SW480 (cell line): ENCODE results near the gene MBD1.
"Not testable (repeated sequence)": the region's sequence is repeated elsewhere in the genome, so short reads cannot be mapped to it uniquely, and the experiment has no call there.

Experiments used
- DNase-seq: peaks from one replicate; pipeline ENCODE4 v3.0.0-alpha.2; 2016; ENCODE audit warnings: low spot score

The MBD1 gene

DNA sequence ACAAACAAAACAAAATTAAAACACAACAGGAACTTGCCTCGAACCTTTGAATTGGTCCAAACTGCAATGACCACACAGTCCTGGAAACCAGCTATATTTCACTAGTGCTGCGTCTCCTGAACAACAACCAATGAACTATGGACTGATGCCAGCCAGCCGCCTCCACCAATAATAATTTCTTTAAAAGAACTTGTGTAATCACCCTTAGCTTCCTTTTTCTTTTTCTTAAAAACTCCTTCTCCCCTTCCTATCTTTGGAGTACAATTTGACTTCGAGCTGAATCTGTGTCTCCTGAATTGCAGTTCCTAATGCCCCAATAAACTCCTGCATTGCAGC is 7.8 kb upstream of the MBD1 start:
- DNase-seq: no peak

DNA sequence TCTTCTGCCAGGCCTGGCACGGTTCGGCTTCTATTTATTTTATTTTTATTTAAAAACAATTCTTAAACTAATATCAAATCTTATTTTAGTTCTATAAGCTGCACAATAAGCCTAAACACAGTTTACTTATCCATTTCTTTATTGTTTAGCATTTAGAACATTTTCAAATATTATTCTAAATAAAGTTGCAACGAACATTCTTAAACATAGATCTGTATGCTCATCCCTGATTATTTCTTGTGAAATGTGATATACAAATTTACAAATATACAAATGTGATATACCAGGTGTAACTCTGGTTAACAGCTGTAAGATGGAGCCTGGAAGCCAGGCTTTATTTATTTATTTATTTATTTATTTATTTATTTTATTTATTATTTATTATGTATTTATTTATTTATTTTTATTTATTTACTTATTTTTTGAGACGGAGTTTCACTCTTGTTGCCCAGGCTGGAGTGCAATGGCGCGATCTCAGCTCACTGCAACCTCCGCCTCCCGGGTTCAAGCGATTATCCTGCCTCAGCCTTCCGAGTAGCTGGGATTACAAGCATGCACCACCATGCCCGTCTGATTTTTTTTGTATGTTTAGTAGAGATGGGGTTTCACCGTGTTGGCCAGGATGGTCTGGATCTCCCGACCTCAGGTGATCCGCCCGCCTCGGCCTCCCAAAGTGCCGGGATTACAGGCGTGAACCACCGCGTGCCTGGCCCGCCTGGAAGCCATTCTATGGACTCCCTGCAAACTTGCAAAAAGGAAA is 7.2 kb upstream of the MBD1 start:
- not testable (repeated sequence) for DNase-seq

DNA sequence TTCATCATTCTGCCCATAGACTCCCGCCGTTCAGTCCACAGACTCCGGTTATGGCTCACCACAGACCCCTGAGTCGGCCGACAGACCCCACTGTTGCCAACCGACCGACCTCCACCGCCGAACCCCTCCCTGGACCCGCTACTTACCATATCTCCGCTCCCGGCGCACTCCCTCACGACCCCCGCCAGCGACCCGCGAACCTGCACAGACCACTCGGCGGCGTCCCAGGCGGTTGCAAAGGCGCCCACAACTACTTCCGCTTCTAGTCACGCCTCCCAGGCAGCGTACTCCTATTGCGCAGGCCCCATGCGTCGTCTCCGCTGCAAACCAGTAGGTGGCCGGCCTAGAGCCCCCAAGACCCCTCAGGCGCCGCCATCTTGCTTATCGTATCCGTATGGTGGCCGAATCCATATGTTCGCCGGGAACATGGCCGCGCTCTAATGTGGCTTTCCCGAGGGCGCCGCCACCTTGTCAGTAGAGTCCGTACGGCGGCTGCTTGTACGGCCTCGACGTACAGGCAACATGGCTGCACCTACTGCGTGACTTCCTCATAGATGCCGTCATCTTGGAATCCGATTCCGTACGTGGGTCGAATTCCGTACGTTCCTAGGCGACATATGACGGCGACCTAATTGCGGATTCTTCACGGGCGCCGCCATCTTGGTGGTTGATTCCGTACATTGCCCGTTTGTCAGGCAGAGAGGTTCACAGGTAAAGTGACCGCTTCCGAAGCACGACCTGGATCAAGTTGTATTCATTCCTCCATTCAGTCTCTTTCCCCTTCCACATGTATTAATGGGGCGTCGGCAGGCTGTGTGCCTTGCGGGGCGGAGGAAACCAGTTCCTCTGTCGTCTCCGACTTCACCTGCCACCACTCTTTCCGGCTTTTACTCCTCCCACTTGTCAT is 6.4 kb upstream of the MBD1 start, which contains the start of gene CXXC1:
TSS of gene CXXC1 (minus strand) at position 252 of the 907 bp plus-strand sequence. CDS start at position 149, 103 bp downstream.
- peak; percentile 94 for DNase-seq

DNA sequence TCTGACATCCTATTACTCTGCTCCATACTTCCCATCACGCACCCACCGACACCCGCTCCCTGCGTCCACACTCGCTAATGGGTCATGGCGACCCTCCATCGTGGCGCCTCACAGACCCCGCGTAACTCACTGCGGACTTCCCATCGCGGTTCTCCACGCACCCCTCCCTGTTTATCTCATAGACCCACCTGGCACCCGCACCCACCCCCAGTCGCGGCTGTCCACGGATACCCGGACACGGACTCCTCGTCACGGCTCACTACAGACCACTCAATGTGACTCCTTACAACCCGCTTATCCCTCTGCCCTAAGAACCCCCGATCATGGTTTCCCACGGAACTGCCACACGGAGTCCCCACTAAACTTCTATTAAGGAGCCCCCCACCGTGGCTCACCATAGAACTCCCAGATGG is 5.7 kb upstream of the MBD1 start:
- no peak for DNase-seq

DNA sequence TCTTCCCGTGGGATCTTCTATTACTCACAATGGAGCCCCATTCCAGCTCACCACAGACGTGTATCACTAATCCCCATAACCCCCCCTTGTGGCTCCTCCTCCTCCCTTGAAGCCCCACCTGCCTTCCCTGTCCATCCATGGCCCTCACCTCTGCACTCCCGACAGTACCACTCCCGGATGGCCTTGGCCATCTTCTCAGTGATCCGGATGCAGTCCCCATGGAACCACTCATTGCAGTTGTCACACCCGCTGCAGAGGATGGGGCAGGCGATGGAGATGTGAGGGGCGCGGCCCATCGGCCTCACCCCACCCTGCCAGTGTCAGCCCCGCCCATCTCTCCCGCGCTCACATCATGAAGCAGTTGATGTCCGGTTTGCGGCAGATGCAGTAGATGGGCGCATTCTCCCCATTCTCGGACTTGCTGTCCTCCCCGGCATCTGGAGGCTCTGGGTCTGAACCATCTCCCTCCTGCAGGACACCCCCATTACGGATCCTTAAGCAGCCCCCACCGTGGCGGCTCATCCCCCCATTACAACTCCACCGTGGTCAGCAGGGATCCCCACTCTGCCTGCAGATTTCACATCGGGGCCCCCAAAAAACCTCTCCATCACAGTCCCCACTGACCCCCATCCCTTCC is 5.2 kb upstream of the MBD1 start:
- peak; percentile 37 for DNase-seq

DNA sequence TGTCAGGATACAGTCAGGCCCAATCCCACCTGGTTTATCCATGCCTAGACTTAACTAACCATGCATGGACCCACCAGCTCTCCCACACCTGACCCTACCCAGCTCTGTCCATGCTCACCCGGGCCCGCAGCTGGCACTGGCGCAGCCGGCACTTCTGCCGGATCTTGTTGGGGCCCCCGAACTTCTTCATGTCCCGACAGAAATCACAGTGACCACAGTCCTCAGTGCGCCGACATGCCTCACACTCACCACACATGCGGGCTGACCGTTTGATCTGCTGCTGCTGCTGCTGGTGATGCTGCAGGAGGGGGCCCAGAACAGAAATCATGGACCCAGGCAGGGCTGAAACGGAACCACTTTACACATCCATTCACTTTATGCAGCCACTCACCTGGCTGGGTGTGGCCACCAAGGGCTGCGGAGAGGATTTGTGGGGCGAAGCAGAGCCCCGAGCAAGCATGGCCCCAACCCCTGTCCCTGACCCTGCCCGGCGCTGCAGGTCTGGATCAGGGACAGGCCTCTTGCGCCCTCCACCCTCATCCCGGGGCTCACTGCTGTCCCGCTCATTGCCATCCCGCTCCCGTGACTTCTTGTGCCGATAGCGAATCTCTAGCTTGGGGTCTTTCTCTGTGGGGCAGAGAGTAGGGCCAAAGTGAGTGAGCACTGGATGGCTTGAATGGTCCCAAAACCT is 4.5 kb upstream of the MBD1 start:
- DNase-seq: no peak

DNA sequence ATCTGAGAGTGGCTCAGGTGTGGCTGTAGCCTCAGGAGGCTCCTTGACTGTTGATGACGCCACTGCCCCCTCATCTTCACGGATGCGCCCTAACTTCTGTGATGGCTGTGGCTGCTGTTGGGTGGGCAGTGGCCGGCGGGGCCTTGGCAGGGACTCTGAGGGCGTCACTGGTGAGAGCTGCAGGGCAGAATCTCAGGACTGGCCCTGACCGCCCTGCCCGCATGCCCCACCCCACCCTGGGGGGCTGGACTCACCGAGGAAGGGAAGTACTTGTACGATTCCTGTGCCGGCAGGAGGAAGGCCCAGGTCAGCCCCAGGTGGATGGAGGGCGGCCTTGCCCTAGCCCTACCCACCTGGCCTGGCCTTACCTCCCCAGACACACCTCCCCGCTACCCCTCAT is 3.7 kb upstream of the MBD1 start:
- no peak for DNase-seq

DNA sequence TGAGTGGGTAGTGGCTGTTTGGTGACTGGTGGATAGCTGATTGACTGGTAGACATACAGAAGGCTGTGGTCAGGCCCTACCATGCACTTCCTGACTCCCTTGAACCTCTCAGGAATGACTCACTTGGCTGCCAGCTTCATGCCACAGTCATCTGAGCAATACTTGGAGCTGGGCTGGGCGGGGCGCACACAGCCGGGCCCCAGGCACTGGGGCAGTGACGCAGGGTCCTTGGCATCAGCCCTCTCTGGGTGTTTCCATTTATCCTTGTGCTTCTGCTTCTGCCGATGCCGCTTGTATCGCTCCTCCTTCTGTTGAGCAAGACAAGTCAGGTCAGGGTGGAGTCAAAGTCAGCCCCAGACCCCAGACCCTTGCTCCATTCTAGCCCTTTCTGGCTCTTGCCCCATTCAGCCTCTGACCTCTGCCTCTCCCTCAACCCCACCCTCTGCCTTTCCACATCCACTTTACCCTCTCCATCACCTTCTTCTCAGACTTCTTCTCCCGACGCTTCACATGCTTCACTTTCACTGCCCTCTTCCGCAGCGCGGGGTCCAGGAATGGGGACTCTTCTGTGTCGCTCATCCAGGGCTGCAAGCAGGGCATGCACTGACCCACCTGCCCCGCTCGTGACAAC is 3.0 kb upstream of the MBD1 start:
- no peak for DNase-seq

DNA sequence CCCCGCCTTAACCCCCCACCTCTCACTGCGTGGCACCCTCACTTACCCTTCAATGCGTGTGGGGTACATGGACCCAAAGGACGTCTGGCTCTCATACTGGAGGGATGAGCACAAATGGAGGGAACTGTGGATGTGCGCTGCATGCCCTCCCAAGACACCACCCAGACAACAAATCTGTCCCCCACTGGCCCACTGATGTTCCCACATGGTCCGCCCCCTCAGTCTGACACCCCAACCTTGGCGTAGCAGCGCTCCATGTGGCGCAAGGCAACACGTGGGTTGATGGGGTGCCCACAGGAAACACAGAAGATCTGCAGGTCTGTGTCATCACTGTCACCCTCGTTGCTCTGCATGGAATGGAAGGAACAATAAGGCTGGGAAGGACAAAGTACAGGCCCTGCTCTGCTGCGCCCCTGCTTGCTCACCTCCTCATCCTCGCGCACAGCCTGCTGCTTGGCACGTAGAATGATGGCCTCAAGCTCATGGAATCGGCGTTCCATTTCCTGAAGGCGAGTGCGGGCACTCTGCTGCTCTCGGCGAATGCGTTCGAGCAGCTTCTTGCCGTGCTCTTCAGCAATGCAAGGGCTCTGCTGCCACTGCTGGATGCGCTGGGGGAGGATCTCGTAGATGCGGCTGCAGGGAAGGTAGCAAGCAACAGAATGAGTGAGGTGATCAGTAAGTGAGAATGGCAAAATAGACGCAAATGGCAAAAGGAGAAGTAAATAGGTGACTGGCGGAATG is 2.3 kb upstream of the MBD1 start:
- no peak for DNase-seq

DNA sequence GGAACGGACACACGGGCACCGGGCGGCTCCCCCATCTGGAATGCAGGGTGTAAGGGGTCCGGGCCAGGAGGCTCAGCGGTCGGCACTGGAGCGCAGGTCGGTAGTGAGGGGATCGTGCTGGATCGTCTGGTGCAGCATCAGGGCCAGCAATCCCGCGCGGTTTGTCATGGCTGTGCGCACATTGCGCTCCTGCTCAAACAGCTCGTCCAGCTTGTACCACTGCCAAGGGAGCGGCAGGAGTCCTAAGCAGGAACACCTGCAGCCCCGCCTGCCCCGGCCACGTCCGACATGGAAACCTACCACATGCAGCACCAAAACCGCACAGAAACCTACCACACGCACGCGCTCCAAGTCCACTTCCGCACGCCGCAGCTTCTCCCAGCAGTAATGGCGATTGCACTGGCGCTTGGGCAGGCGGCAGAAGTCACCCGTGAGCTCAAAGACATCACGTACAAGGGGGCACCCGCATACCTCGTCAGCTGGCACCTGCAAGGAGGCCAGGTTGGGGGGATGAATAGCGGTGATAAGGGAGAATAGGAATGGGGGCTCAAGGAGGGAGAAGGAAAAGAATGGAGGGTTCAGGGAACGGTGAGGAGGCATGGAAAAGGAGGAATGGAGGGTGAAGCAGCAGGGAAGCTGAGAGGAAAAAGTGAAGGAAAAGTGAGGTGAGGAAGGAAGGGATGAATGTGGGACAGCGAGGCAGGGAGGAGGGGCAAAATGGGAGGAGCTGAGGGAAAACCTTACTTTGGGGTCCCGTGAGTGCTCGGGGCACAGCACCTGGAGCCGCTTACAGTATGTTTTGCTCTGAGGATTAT is 1.4 kb upstream of the MBD1 start:
- DNase-seq: no peak

DNA sequence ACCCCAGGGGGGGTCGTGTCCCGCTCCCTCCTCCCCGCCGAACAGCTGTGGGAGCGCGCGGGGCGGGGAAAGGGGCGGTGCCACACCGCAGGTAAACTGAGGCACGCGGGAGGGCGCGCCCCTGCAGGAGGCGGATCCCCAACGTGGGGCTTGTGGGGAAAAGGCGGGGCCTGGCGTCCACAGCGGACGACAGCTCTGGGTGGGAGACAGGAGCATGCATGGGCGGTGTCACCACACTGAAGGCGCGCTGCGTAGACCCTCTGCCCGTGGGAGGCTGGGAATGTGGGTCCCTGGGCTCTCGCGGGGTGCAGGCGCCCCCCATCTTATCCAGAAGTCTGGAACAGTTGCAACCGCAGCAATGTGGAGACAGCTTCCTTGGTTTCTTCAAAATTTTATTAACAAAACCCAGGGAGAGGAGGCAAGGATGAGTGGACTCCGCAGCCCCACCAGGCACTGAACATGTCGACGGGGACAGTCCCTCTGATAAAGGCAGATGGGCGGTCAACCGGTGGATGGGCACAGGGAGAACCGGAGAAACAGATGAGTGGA is 723 bp upstream of the MBD1 start:
- DNase-seq: no peak

DNA sequence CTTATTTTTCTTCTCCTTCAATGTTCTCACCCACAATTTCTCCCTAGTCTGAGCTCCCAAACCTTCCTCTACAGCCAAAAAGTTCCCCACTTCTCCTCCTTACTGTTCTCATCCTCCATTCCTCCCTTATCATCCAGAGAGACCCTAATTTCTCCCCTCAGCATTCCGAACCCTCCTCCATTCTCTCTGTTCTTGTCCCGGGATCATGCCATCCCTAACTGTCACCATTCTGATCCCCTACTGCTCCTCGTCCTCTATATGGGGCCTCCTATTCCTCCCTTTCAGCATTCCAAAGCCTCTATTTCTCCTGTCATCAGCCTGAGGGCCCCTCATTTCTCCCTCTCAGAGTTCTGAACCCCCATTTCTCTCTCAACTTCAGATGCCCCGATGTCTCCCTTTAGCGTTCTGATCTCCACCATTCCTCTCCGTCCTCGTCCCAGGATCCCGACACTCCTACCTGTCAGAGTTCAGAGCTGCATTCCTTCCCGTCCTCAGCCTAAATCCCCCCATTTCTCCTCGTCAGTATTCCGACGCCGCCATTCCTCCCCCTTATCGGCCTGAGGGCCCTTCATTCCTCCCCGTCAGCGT is 522 bp downstream of the MBD1 start:
- no peak for DNase-seq

DNA sequence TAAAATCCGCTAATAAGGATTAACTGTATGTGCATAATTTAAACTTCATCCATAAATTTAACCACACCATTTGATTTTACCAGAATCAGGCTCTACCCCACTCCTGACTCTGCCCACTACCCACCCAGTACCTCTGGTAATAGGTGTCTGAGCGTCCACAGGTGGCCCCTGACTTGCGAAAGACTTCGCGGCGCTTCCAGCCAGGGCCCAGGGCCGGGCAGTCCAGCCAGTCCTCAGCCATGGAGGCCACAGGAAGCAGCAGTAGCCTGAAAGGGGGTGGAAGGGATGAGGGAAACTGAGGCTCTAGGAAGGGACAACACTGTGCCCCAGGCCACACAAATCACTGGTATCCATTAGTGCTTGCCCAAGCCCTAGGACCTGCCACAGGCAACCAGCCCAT is 1.6 kb downstream of the MBD1 start:
- no peak for DNase-seq

DNA sequence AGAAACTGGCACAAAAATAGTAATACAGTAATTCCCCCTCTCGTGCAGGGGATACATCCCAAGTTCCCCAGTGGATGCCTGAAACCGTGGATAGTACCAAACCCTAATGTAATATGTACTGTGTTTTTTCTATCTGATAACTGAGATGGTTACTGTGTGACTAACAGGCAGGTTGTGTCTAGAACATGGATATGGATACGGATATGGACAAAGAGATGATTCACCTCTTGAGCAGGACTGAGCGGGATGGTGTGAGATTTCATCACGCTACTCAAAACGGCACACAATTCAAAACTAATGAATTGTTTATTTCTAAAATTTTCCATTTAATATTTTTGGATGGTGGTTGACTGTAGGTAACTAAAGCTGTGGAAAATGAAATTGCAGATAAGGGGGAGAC is 3.4 kb downstream of the MBD1 start:
- no peak for DNase-seq

DNA sequence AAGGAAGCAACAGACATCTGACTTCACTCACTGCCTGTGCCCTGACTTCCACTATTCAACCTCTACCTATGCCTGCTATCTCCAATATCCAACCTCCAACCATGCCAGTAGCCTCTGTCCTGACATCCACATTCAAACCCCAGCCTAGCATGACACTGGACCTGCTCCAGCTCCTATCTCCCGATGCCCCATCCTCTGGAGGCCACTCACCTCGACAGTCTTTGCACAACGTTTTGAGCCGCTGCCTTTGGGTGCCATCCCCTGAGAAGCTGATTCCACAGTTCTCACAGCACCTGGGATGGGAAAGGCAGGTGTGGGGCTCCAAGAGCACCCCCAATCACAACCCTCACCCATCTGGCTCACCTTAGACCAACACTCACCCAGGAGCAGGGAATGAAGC is 4.9 kb downstream of the MBD1 start:
- no peak for DNase-seq

DNA sequence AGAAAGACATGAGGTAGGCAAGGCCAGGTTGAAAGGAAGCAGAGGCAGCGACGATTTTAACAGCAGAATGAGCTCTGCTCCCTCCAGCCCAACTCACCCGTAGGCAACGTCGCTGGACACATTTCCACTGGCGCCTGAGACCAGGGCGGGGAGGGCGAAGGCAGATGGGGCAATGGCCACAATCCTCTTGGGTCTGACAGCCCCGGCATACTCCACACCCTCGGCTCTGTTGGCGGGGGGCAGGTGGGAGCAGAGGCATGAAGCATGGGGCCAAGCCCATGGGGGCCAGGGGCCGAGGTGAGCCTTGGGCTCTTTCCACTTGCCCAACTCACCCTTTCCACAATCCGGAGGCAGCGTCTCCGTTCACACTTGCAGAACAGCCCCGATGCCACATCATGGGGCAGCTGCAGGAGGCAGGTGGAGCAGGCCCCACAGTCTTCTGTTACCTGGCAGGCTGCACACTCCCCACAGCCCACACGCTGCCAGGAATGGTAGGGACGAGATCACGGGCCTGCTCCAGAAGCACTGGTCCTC is 5.8 kb downstream of the MBD1 start:
- DNase-seq: no peak

DNA sequence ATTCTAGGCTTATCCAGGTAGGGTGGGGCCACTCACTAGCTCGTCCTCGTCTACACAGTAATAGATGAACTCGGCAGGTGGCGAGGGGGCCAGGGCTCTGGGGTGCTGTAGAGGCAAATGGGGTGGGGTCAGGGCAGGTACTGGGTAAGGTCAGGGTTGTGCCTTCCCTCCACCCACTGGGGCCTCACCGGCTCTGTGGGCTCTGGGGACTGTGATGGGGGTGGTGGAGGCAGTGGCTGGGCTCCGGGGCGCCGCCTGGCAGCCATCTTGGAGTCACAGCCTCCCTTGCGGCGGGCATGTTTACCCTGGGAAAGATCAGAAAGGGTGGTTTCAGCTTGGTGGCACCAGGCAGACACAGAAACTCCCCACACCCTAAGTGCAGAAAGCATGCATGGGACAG is 6.4 kb downstream of the MBD1 start:
- no peak for DNase-seq

DNA sequence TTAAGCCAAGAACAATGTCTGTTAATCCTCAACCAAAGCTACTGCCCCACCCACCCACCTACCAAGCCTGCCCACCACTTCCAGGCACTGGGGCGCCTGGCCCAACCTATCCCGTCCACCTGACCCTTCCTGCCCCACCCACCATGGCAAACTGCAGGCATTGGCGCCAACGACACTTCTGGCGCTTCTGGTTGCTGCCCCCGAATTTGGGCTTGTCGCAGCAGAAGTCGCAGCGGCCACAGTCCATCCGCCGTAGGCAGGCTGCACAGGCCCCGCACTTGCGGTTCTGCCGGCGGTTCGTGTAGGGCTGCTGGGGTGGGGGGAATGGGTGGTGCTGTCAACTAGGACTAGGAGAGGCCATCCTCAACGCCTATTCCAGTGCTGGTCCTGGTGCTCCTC is 7.3 kb downstream of the MBD1 start:
- no peak for DNase-seq
